IPS-18c (cell line): ENCODE measurements around the gene SYT3.

ENCODE experiments used
- H3K4me3 ChIP-seq: 2 replicates; pipeline ENCODE4 v1.7.0; 2013; ENCODE audit warnings: low read depth, mild to moderate bottlenecking, low read length, moderate library complexity; ENCODE audit not compliant: insufficient read depth
- H3K9me3 ChIP-seq: one replicate; pipeline ENCODE4 v1.6.1; 2013; ENCODE audit warnings: mild to moderate bottlenecking, low read length, moderate library complexity; ENCODE audit not compliant: control insufficient read depth, insufficient read depth

SYT3 gene

DNA sequence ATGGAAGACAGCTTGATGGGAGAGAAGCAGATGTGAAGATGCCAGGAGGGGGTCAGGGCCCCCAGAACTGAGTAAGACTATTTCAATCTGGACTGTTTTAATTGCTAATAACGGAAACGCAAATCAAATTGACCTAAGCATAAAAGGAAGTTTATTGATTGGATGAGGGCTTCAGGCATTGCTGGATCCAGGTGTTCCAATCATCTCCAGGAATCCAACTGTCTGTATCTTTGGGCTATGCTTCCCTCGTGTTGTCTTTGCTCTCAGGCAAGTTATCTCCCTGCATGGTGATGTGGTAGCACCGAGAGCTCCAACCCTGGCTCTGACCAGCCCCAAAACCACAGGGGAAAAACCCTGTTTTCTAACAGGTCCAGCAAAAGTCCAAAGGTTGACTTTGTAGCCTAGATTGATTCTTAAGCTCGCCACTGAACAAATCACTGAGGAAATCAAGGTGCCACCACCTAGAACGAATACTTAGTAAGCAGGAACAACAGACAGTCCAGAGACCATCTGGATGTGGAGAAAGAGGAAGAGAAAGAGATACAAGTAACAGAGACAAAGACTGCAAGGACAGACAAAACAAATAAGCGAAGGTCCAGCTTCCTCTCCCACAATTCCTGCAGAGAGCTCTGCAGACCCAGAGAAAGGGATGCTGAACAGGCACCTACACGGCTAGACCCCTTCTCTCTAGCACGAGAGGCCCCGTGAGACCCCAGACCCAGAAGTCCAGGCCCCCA is 8.4 kb upstream of the SYT3 start:
- H3K9me3 ChIP-seq, result no peaks in the 10 kb centered on the region

DNA sequence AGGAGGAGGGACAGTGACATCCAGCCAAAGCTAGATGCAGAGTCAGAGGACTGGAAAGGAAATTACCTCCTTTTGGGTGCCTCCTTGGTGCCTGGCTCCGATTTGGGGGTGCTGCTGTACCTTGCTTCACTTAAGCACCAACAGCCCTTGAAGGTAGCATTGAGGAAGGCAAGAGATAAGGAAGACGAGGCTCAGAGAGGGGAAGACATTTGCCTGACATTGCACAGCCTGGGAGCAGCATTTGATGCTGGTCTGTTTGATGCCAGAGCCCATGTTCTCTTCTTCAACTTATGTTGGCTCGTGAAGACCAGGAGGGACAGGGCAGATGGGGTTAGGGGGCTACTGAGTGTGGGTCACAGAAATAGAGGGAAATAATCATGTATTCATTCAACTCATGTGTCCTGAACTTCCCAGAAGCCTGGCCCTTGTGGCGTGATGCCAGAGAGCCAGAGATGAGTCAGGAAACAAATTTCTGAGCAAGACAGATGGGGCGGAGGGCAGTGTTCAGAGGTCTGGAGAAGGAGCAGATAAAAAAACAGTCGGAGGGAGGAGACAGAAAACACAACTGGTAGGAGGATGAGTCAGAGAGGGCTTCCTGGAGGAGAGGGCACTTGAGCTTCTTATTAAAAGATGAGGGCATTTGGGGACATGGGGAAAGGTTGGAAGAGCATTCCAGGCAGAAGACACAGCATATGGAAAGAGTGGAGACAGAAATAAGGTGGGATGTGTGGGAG is 6.6 kb upstream of the SYT3 start:
- Histone ChIP-seq H3K9me3 (no peaks in the 10 kb centered on the region), H3K4me3 (no peak overlapping the region)

More for the DNA sequence above, 8.4 kb upstream of the SYT3 start:
- no peak overlapping the region for H3K4me3 ChIP-seq

DNA sequence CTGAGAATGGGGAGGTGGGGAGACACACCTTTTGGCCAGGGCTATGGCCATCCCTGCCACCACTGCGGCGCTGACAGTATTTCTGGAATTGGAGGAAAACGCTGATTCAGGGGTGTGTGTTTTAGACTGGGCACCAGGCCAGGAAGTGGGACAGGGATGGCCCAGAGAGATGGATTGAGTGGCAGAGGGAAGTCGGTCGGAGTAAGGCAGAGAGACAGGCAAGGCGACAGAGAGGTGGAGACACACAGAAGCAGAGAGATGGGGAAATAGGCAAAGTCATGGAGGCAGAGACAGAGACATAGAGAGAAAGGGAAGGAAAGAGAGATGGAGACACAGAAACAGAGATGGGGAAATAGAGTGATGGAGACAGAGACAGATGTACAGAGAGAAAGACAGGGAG is 5.4 kb upstream of the SYT3 start:
- no peak overlapping the region for H3K4me3 ChIP-seq

GRCh38 chr19:50644315-50644915 is 4.7 kb upstream of the SYT3 start:
- Histone ChIP-seq H3K4me3 (no peak overlapping the region), H3K9me3 (no peaks in the 10 kb centered on the region)

More for the DNA sequence above, 5.4 kb upstream of the SYT3 start:
- no peaks in the 10 kb centered on the region for H3K9me3 ChIP-seq

DNA sequence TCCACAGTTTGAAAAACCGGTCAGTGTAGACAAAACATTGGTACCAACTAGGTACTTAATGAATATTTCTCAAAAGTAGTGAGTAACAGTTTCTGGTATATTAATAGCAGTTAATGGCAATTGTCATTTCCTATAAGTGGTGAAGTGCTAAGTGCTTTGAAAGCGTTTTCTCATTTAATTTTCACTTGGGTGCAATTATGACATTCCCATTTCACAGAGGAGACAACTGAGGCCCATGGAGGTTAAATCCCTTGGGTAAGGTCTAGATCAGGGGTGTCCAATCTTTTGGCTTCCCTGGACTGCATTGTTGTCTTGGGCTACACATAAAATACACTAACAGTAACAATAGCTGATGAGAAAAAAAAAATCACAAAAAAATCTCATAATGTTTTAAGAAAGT is 687 bp upstream of the SYT3 start:
- Histone ChIP-seq H3K9me3 (no peaks in the 10 kb centered on the region), H3K4me3 (peak overlapping the region; percentile 72; the same call in 1 of the 2 replicates)

DNA sequence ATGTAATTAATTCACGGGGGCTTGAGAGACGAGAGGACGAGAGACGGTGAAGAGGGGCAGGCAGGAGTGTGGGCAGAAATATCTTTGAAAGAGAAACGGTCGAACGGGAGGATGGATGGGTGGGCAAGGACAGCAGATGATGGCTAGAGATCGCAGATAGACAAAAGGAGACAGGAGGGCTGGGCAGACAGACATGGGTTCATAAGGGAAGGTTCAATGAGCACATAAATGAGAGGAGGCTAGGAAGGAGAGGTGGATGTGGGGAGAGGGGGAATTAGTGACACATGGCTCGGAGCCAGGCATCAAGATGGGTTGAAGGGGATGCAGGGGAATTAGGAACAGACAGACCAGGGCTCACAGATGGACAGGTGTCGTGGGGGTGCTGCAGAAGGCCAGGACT is 1.1 kb downstream of the SYT3 start:
- Histone ChIP-seq H3K4me3 (peak overlapping the region; percentile 59; the same call in 1 of the 2 replicates), H3K9me3 (no peaks in the 10 kb centered on the region)

DNA sequence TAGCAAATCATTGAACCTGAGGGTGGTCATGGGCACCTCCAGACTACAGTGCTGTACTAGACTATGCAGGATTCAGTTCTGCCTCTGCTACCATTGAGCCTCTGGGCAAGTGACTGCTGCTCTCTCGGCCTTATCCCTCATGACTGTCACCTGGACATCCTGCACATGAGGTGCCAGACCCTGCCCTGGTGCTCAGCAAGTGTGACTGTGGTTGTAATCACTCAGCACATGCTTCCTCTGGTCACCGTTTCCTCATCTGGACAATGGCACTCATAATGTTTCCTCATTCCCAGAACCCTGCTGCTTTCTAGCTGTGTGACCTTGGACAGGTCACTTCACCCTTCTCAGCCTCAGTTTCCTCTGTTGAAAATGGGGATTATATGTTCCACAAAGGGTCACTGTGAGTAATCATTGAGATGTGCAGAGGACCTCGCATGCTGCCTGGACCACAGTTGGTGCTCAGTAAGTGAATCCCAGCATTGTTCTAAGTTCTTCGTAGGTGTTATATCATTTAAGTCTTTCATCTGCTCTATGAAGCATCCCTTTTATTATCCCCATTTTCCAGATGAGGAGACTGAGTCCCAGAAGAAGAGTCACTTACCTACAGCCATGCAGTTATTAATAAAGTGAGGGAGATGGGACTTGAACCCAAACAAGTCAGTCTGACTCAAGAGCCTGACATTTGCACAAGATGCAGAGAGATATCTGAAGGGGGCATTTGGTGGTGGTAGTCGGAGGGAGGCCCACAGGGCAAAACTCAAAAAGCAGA is 3.2 kb downstream of the SYT3 start:
- H3K9me3 ChIP-seq, result no peaks in the 10 kb centered on the region
- no peak overlapping the region; the same call in 1 of the 2 replicates for H3K4me3 ChIP-seq

- H3K4me3 ChIP-seq, result no peak overlapping the region; the same call in 1 of the 2 replicates
- H3K9me3 ChIP-seq, result no peaks in the 10 kb centered on the region
These were observed 5.7 kb downstream of the SYT3 start for GRCh38 chr19:50633973-50634372.

- Histone ChIP-seq H3K4me3 (no peak overlapping the region), H3K9me3 (no peaks in the 10 kb centered on the region)
These were observed 6.3 kb downstream of the SYT3 start for GRCh38 chr19:50633359-50633758.

DNA sequence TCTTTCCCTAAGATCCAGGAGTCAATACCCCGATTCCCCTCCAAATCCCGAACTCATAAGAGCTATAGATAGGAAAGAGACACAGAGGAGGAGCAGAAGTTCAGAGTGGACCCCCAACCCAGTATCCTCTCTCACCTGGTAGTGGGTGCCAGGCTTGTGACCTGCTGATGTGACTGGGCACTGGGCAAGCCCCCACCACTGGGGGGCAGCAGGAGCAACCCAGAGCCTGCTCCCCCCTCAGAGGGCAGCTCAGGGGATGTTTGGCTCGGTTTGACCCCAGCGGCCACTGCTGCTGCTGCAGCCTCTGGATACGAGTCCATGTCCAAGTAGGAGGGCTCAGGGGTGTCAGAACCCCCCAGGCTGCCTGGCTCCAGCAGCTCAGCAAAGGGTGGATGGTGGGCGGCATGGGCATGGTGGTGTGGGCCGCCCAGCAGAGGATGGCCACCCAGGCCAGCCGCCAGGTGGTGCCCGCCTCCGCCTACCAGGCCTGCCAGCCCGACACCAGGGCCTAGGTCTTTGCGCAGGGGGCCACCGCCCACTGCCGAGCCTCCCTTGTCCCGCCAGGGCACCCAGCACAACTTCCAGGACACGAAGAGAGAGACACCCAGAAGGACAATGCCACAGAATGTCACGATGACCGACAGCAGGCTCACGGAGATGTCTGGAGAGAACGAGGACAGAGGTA is 7.4 kb downstream of the SYT3 start:
- H3K4me3 ChIP-seq, result no peak overlapping the region
- H3K9me3 ChIP-seq, result no peaks in the 10 kb centered on the region

DNA sequence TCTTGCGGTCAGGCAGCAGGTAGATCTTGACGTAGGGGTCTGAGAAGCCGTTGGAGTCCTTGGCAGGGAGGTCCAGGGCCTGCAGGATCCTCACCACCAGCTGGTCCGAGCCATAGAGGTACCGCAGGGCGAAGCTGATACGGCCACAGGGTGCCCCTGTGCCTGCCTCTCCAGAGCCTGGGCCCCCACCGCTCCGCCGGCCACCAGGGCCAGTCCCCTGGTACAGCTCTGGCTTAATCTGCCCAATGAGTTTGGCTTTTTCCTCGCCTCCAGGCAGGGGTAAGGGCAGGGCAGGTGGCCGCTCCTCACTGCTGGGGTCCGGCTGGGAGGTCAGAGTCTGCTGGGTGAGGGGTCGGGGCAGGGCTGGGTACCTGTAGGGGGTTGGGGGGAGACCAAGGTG is 9.9 kb downstream of the SYT3 start:
- Histone ChIP-seq H3K4me3 (no peak overlapping the region), H3K9me3 (no peaks in the 10 kb centered on the region)

DNA sequence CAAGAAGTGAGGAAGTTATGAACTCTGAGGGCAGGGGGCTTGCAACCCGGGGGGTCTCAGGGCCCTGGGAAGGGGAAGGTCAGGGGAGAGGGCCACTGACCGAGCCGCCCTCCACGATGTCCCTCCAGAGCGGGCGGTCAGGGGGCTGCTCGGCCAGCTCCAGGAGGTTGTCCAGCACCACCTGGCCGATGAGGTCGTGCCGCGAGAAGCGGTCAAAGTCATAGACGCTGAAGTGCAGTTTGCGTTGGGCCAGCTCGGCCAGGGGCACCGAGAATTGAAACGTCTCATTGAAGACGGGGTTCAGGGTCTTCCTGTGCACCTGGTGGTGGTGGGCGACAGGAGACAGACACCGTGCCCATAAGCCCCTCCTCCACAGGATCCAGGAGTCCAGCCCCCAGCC is 10.5 kb downstream of the SYT3 start:
- Histone ChIP-seq H3K4me3 (no peak overlapping the region), H3K9me3 (no peaks in the 10 kb centered on the region)

DNA sequence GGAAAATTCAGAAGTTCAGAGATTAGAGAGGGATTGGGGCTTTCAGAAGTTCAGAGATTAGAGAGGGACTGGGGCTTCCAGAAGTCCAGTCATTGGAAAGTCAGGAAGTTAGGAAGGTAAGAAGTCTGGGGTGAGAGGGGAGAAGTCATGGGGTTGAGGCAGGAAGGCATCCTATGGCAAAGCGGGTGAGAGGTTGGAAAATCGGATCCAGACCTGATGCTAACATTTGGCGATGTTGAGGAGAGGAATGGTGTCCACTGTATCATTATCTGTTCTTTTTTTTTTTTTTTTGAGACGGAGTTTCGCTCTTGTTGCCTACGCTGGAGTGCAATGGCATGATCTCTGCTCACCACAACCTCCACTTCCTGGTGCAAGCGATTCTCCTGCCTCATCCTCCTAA is 11.1 kb downstream of the SYT3 start:
- no peak overlapping the region for H3K4me3 ChIP-seq
- H3K9me3 ChIP-seq, result no peaks in the 10 kb centered on the region

GRCh38 chr19:50628146-50628545 is 11.5 kb downstream of the SYT3 start:
- H3K4me3 ChIP-seq, result no peak overlapping the region

GRCh38 chr19:50626795-50627194 is 12.9 kb downstream of the SYT3 start:
- Histone ChIP-seq H3K9me3 (no peaks in the 10 kb centered on the region), H3K4me3 (no peak overlapping the region)

More at GRCh38 chr19:50628146-50628545, 11.5 kb downstream of the SYT3 start:
- no peaks in the 10 kb centered on the region for H3K9me3 ChIP-seq

GRCh38 chr19:50626011-50626410 is 13.7 kb downstream of the SYT3 start:
- H3K9me3 ChIP-seq, result no peaks in the 10 kb centered on the region
- H3K4me3 ChIP-seq, result no peak overlapping the region
